Transverse colon (tissue), 4 donors: ENCODE results near the gene SUMO1.

Experiments used
- POLR2AphosphoS5 ChIP-seq, 3 donors: sonication (generic); formaldehyde crosslinking; IDR thresholded peaks; one replicate each; pipeline ENCODE4 v1.6.1; 2016; ENCODE audit warnings: antibody characterized with exemption in 3 of 3
- TF ChIP-seq, protein P1 (sequence below), 5 experiments: fragments of 200-600 bp in 3 of 5; fragments of 450-650 bp in 2 of 5; sonication (generic) in 3 of 5; IDR thresholded peaks; 1 replicate in 2 of 5; 2 replicates in 3 of 5; pipeline ENCODE4 v1.5.1; 2016 to 2017; ENCODE audit warnings: antibody characterized with exemption in 5 of 5, inconsistent platforms in 3 of 5, mild to moderate bottlenecking in 2 of 5, moderate library complexity in 1 of 5

DNA sequence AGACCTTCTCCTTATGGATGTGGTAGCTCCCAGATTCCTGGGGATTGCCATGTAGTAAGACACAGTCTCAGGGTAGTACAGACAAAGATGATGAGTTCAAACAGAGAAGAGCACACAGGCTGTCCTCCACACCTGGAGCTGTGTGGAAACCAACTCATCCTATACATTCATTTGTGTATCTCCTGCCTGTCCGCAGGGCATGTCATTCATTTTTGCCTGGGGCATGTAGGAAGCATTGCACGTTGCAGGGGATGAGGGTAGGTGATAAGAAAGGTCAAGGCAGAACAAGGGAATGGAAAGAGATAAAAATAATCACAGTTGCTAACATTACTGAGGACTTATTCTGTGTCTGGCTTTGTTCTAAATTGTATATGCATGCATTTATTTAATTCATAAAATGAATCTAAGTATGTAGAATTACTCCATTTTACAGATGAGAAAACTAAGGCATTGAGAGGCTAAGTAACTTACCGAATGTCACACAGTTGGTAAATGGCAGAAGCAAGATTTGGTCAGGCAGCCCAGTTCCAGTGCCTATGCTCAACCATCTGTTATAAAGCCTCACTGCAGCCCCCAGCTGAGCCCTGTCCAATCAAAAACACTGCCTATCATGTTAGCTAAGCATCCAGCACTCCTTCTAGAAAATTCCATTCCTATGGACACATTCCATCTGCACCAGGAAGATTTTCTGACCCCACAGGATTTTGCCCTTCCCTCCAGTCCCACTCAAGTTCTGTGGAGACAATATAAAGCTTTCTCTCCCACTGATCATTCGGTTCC lies 81.0 kb downstream of the SUMO1 start:
- TF ChIP-seq, protein P1, sequence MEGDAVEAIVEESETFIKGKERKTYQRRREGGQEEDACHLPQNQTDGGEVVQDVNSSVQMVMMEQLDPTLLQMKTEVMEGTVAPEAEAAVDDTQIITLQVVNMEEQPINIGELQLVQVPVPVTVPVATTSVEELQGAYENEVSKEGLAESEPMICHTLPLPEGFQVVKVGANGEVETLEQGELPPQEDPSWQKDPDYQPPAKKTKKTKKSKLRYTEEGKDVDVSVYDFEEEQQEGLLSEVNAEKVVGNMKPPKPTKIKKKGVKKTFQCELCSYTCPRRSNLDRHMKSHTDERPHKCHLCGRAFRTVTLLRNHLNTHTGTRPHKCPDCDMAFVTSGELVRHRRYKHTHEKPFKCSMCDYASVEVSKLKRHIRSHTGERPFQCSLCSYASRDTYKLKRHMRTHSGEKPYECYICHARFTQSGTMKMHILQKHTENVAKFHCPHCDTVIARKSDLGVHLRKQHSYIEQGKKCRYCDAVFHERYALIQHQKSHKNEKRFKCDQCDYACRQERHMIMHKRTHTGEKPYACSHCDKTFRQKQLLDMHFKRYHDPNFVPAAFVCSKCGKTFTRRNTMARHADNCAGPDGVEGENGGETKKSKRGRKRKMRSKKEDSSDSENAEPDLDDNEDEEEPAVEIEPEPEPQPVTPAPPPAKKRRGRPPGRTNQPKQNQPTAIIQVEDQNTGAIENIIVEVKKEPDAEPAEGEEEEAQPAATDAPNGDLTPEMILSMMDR (IDR thresholded peaks at IDR 0.05): no peak
- no peak for TF ChIP-seq POLR2AphosphoS5 (IDR thresholded peaks at IDR 0.05)
